SW 1271 (cell line): Measurements from ENCODE around the gene BCL2L13.

Source experiments
- DNase-seq, 2 experiments: peaks; one replicate each; lab custom pipeline; 2025; lab: John Stamatoyannopoulos, UW

Gene BCL2L13

GRCh38 chr22:17780116-17780740 lies 141.7 kb downstream of the BCL2L13 start:
- no peak for DNase-seq
